NCI-H460 (cell line): ENCODE results near the gene TSEN54. TPM values are rescaled to one million over a fixed set of nuclear protein-coding genes. Genes with fewer than 3 reads are reported as not detected.
A peak's percentile ranks its signal among the peaks of the same experiment; 100 is the strongest.

Experiments
- DNase-seq: peaks from one replicate; pipeline ENCODE4 v3.0.0-alpha.2; 2016; ENCODE audit warnings: low read depth; ENCODE audit errors: extremely low read depth
- total RNA-seq: library from RNA; depleted of rRNA; stranded (reverse); fragments of >200 nt; shearing (Covaris generic); gene quantifications from 2 replicates; pipeline ENCODE4 v1.2.3, GENCODE V29; 2014

The TSEN54 gene
- total RNA-seq, 1 experiment from 2014 or later = 17.3 TPM

DNA sequence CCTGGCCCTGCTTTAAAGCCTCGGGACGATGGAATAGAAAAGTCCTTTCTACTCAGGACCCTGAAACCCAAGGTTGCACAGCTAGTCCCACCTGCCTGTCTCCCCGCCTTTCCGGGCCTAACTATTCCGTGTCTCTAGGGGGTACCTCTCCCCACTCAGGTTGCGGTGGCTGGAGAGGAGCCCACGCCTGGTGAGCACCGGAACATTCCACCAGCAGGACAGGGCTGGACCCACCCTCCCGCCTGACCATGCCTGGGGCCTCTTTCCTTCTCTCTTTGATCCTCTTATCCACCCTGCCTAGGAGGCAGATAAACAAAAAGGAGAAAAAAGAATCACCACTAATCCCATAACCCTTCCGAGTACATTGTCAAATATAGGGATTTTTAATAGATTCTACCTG lies 20.0 kb downstream of the TSEN54 start:
- DNase-seq = no peak

GRCh38 chr17:75539967-75540729 lies 23.8 kb downstream of the TSEN54 start:
- DNase-seq = no peak

- no peak for DNase-seq
Observed at GRCh38 chr17:75540923-75541503, 24.7 kb downstream of the TSEN54 start.

DNA sequence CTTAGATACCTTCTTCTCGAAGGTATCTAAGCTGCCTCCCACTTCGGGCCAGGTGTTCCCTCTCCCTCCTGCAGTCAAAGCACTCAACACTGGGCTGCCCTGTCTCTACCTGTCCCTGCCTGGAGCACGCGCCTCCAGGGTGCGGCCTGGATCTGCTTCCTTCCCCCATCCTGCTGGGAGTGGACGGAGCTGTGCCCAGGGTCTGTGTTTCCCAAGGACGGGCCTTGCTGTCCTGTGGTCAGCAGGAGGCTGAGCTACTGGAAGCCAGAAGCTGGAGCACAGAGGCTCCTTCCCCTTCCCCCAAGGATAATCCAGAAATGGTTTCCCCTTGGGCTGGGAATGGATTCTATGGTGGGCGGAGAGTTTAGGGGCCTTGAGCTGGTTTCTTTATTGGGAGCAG lies 25.9 kb downstream of the TSEN54 start:
- DNase-seq = no peak

DNA sequence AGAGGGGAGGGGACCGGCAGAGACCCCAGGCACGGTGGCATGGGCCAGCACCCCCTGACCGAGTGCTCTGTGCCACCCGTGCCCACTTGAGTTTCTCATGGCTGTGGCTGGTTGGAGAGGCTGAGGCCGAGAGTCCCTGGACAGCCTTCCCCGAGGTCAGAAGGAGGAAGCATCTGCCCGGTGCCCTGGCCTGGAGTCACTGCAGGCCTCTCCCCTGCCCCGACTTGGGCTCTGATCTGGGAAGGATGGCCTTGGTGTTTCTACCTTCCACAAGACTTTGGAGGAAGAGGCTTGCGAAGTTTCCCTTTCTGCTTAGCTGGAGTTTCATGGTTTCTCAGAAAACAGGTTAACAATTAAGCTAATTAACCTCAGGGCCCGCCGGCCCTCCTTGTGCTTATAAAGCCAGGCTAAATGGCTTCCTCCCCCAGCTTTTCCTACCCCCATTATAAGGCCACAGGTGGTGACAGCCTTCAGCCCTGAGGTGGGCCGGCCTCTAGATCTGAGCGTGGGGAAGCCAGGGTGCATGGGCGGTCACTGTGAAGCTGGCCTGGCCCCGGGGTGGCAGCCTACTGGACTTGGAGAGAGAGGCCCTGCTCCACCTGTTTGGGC lies 26.5 kb downstream of the TSEN54 start:
- no peak for DNase-seq

DNA sequence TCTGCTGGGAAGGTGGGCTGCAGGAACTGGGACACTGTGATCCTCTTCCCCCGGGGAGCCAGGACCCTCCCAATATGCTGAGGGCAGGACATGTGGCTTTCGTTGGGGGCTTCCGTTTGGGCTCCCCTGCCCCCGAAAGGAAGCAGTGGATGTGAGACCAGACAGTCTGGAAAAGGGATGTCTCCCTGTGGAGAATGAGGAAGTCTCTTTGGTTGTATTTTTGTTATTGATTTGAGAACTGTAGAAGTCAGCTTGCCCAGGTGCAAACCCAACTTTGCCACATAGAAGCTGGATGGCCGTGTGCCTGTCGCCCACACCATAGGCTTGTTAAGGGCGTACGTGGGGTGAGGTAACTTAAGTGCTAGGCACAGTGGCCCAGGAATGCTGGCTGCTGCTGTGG lies 27.9 kb downstream of the TSEN54 start:
- no peak for DNase-seq

DNA sequence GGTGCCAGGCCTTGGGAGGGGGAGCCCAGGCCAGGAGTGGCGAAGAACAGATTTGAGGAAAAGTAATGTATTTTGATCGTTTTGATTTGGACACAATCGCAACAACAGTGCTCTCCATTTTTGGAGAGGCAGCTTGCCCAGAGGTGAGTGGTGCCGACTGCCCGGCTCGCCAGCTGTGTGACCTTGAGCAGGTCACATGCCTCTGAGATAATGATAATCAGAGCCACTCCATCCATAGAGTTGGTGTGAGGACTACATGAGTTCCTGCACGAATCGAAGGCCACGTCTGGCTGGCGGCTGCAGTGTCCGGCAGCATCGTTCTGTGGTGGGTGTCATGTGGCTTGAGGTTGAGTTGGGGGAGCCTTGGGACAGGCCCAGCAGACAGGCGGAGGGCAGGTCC lies 29.9 kb downstream of the TSEN54 start:
- DNase-seq = no peak

DNA sequence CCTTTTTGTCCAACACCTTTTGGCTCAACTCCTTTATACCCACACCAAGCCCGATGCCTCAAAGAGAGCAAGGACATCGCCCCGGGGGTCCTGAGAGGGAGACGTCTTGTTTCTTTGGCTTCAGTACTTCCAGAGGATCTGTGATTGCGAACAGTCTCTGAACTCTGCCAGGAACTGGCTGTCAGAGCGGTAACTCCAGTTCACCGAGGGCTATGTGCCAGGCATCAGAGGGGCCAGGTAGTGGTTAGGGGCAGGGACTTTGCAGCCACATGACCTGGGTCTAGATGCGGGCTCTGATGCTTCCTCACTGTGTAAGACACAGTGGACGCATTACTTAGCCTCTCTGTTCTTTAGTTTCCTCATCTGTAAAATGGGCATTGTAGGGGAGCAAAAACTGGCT lies 30.8 kb downstream of the TSEN54 start:
- DNase-seq = no peak

GRCh38 chr17:75548813-75549212 lies 32.5 kb downstream of the TSEN54 start:
- no peak for DNase-seq

DNA sequence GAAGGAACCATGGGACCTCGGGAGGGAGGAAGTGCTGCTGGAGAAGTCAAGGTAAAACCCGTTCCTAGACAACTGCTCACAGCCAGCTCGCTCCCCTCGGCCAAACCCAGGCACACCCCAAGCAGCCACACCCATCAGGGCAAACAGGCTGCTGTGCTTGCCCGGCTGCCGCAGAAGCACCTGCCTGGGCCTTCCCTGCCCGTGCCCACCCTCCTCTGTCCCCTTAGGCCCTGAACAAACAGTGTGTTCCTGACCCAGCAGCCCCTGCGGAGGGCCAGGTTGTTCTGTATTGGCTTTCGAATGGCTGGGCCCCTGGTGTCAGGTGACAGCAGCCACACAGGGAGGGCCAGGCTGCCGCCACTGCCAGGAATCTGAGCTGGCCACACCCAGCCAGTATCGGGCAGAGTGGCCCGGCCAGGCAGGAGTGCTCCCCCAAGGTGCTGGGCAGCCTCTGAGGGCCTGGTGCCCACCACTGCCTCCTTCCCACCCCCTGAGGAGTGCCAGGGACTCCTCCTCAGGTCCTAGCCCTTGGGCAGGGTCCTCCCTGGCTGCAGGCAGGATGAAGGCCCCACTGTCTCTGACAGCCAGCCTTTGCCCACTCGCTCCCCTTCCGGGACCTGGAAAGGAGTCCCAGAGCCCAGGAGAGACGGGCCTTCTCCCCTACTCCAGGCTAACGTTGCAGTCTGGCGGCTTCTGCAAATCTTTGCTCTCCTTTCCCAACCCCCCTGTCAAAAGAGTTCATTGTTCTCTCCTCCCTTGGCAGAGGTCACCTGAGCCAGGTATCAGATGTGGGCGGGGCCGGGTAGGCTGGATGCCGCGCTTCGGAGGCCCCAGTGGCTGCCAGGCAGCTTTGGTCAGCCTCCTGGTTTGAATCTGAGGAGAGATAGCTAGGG lies 33.2 kb downstream of the TSEN54 start:
- peak; percentile 4 for DNase-seq

DNA sequence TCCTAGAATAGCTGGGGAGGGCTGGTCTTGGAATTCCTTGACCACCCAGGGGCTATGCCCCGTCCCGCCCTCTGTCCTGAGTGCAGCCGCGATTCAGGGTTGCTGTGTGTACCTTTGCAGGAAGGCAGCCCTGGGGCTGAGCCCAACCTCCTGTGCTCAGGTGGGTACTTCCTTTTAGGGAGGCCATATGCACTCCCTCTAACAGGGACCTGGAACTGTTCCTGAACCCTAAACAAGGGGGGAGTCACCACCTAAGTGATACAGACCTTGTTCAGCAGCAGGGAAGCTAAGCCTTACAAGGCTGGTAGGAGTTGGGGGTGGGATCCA lies 33.8 kb downstream of the TSEN54 start:
- DNase-seq = no peak

GRCh38 chr17:75551266-75551665 lies 34.9 kb downstream of the TSEN54 start:
- no peak for DNase-seq

- no peak for DNase-seq
Observed at GRCh38 chr17:75552425-75553294, 36.3 kb downstream of the TSEN54 start.

- DNase-seq = no peak
Observed at GRCh38 chr17:75553295-75554110, 37.2 kb downstream of the TSEN54 start.

GRCh38 chr17:75555679-75556153 lies 39.4 kb downstream of the TSEN54 start:
- DNase-seq = no peak

DNA sequence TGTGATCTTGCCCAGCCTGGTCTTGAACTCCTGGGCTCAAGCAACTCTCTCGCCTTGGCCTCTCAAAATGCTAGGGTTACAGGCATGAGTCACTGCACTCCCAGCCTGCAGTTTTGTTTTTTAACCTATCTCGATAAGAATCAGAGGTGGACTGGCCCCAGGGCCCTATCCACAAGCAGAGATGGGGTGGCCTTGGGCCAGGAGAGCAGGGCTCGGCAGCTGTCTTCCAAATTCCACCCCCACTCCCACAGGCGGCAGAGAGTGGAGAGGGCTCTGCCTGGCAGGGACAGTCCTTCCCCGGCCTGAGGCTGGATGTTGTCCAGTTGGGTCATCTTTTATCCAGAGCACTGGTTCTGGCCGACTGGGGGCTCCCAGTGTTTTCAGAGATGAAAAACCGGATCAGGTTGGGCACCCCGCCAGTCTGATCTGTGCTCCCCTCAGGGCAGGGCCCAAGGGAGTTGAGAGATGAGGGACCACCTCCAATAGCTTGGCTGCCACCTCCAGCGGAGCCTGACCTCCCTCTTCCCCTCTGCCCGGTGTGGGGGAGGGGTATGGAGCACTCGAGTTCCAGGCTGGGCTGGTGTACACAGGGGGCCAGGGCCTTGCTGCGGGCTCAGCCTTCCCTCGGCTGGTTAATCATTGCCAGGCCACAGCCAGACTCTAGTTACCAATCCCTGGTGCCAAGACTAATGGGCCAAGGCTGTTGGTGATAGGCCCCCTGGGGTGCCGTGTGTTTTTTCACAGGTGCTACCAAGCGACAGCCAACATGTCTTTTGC lies 40.9 kb downstream of the TSEN54 start:
- DNase-seq = no peak

DNA sequence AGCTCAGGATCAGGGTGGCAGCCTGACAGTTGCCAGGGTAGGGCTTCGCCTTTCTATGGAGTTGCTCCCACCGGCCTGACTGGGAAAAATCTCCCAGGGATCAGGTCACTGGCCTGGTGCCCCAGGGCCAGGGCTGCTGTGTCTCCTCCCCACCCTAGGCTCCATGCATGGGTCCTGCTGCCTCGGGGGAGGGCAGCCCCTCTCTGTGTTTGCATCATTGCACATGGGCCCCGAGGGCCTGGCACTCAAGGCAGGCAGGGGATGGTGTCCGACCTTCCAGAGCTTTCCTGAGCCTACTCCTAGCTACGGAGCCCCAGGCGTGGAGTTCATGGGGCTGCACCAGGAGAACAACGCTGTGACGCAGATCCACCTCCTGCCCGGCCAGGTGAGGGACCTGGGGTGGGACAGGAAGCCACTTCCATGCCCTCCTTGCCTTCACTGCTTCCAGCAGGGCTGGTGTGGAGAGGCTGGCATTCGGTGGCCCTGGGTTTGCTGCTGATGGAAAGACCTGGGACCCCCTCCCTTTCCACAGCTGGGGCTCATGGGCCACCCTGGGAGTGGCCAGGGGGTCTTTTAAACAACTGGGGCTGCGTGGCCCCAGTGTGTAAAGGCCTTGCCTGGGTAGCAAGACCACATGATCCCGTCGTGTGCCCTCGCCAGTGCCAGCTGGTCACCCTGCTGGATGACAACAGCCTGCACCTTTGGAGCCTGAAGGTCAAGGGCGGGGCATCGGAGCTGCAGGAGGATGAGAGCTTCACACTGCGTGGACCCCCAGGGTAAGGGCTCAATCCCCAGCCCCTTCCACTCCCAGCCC lies 41.7 kb downstream of the TSEN54 start:
- DNase-seq = no peak
